ENCODE data around the gene ANKRD2. TPM values are rescaled to one million over a fixed set of nuclear protein-coding genes. Genes with fewer than 3 reads are reported as not detected.

The ANKRD2 gene
- total RNA-seq, 1 experiment from 2014 or later = 5.8 TPM

DNA sequence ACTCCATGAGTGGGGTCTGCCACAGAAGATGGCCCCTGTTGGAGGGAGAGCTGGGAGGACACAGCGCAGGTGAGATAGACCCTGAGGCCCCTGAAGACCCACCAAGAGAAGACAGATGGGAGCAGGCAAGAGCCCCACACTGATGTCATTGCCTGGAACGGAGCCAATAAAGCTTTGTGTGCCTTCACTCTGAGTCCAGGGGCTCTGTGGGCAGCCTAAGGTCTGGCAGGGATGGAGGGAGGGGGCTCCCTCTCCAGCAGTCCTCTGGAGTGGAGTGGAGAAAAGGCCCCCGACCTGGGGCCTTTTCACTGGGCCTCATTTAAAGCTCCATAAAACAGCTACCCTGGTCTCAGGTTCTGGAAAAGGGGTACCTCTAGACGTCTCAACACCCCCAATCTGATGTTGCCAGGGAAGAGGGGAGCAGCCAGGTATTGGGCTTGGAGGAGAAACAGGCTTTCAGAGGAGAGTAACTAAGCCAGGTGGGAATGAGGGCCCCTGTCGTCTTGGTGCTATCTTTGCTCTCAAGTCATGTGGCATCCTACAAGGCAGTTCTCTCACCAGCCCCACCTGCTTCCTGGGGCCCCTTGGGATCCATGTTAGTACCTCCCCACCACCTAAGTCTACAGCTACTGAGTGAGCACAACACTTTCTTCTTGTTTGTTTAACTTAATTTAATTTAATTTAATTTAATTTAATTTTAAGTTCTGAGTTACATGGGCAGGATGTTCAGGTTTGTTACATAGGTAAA, 18.3 kb downstream of the ANKRD2 start:
- Mint-ChIP-seq H3K27me3 (ENCODE audit: insufficient read depth, unreplicated experiment) (no peaks in the 10 kb centered on the region), H3K4me3 (ENCODE audit: unreplicated experiment) (no peak overlapping the region), H3K4me1 (ENCODE audit: insufficient read depth, unreplicated experiment) (peaks cover 3% of the 10 kb centered on the region), H3K9me3 (ENCODE audit: unreplicated experiment) (no peaks in the 10 kb centered on the region), H3K27ac (ENCODE audit: low read depth, unreplicated experiment) (no peak overlapping the region), H3K36me3 (ENCODE audit: insufficient read depth, unreplicated experiment) (peaks cover 5% of the 10 kb centered on the region)
- TF ChIP-seq, protein P1, sequence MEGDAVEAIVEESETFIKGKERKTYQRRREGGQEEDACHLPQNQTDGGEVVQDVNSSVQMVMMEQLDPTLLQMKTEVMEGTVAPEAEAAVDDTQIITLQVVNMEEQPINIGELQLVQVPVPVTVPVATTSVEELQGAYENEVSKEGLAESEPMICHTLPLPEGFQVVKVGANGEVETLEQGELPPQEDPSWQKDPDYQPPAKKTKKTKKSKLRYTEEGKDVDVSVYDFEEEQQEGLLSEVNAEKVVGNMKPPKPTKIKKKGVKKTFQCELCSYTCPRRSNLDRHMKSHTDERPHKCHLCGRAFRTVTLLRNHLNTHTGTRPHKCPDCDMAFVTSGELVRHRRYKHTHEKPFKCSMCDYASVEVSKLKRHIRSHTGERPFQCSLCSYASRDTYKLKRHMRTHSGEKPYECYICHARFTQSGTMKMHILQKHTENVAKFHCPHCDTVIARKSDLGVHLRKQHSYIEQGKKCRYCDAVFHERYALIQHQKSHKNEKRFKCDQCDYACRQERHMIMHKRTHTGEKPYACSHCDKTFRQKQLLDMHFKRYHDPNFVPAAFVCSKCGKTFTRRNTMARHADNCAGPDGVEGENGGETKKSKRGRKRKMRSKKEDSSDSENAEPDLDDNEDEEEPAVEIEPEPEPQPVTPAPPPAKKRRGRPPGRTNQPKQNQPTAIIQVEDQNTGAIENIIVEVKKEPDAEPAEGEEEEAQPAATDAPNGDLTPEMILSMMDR (IDR thresholded peaks at IDR 0.05; ENCODE audit: unreplicated experiment) = no peak
- POLR2A ChIA-PET = interaction anchor here (0.8 to 1.3 kb wide), 3 partner anchors 16 to 50 kb away, joined by 3 to 7 read pairs (median 4); partner anchors contain the start of gene ANKRD2
- intact Hi-C loops (cut with micrococcal nuclease) = no loop called here
- BruUV-seq (replicated peaks) = no TSS peak
- CTCF ChIA-PET = interaction anchor here (0.6 to 5.0 kb wide), 5 partner anchors 15 to 123 kb away, joined by 3 to 20 read pairs (median 6); partner anchors contain the start of gene ANKRD2
- no peak for DNase-seq (ENCODE audit: unreplicated experiment)

DNA sequence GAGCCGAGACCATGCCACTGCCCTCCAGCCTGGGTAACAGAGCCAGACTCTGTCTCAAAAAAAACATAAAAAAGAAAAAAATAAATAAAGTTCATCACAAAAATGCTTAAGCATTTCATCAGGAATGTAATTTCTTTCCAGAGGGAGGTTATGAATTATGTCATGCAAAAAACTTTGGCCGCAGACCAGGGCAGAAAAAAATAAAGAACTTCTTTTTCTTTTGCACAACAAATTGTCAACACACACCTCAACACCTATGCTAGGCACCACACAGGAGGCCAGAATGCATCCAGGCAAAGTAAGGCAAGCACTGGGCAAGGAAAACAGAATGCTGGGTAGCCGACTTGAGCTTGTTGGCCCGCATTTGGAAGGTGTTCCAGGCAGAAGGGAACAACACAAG, 20.8 kb downstream of the ANKRD2 start:
- CTCF ChIA-PET = interaction anchor here (0.6 to 5.0 kb wide), 5 partner anchors 10 to 115 kb away, joined by 3 to 20 read pairs (median 3); partner anchors contain the start of genes ANKRD2 and HOGA1
- TF ChIP-seq, protein P1 (IDR thresholded peaks at IDR 0.05; ENCODE audit: unreplicated experiment) = no peak
- POLR2A ChIA-PET = interaction anchor here (1.1 to 1.5 kb wide), 2 partner anchors 9 to 15 kb away, joined by 3 to 5 read pairs; partner anchors contain the start of gene HOGA1
- H3K27me3 Mint-ChIP-seq (ENCODE audit: insufficient read depth, unreplicated experiment) = no peaks in the 10 kb centered on the region
- H3K27ac Mint-ChIP-seq (ENCODE audit: low read depth, unreplicated experiment) = no peak overlapping the region
- no peak overlapping the region for H3K4me3 Mint-ChIP-seq (ENCODE audit: unreplicated experiment)
- H3K36me3 Mint-ChIP-seq (ENCODE audit: insufficient read depth, unreplicated experiment) = peaks cover 5% of the 10 kb centered on the region
- BruUV-seq (replicated peaks) = no TSS peak
- no peaks in the 10 kb centered on the region for H3K9me3 Mint-ChIP-seq (ENCODE audit: unreplicated experiment)
- DNase-seq (ENCODE audit: unreplicated experiment) = no peak
- intact Hi-C loops (cut with micrococcal nuclease) = no loop called here
- peaks cover 28% of the 10 kb centered on the region for H3K4me1 Mint-ChIP-seq (ENCODE audit: insufficient read depth, unreplicated experiment)

DNA sequence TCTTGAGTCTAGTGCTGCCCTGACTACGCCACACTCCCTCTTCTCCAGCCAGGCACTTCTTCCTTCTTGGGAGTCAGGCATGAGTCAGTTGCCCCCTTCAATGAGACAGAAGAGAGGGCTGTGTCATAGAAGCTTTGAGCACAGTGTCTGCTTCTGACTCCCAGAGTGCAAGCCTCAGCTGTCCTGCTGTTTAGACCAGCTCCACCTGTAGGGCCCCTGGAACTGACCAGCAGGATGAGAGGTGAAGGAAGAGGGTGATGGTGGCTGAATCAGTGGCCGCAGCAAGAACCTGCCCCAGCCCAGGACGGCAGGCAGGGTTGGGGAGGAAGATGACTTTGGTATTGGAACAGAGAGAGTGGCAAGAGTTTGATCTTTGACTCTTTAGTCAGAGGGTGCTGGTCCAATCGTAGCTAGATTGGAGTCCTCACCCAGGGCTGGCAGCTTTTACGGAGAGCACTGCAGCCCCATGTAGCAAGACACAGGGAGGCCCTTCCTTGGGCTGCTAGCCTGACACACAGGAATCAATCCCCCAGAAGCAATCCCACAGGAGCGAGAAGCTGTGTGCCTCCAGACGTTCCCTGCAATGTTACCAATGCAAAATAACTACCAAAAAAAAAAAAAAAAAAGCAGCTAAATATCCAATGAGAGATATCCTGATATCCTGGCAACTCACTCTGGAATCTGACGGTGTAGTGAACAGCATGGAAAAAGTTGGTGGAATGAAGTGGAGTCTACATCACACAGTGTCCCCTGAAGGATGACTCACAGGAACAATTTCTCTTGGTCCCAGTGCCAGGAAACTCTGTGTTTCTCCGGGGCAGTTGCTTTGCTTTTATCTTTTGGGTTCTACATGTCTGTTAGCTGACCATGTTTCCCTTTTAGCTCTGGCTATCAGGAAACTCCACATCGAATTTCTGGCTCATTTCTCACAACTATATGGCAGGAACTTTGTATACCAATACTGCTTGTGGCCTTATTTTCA, 23.8 kb downstream of the ANKRD2 start:
- no peaks in the 10 kb centered on the region for H3K36me3 Mint-ChIP-seq (ENCODE audit: insufficient read depth, unreplicated experiment)
- ChIA-PET CTCF (interaction anchor here (0.6 to 4.6 kb wide), 11 partner anchors 10 to 242 kb away, joined by 3 to 35 read pairs (median 5); partner anchors contain the start of gene ANKRD2), POLR2A (interaction anchor here (0.6 to 2.4 kb wide), 21 partner anchors 9 to 754 kb away, joined by 3 to 45 read pairs (median 4); partner anchors contain the start of genes ANKRD2, HOGA1 and PI4K2A)
- H3K9me3 Mint-ChIP-seq (ENCODE audit: unreplicated experiment) = no peaks in the 10 kb centered on the region
- H3K4me3 Mint-ChIP-seq (ENCODE audit: unreplicated experiment) = peak overlapping the region; percentile 13
- peak; percentile 80 for DNase-seq (ENCODE audit: unreplicated experiment)
- TF ChIP-seq, protein P1 (IDR thresholded peaks at IDR 0.05; ENCODE audit: unreplicated experiment) = no peak
- H3K27ac Mint-ChIP-seq (ENCODE audit: low read depth, unreplicated experiment) = peak overlapping the region; percentile 70
- no peaks in the 10 kb centered on the region for H3K27me3 Mint-ChIP-seq (ENCODE audit: insufficient read depth, unreplicated experiment)
- BruUV-seq (replicated peaks) = no TSS peak
- H3K4me1 Mint-ChIP-seq (ENCODE audit: insufficient read depth, unreplicated experiment) = peaks cover 29% of the 10 kb centered on the region
- intact Hi-C loops (cut with micrococcal nuclease) = no loop called here
